ENCODE data around the gene MAD2L1BP.

The MAD2L1BP gene

GRCh38 chr6:43624786-43625288, 10.8 kb upstream of the MAD2L1BP start:
- no peak for TF ChIP-seq CTCF (IDR thresholded peaks at IDR 0.05; ENCODE audit: control insufficient read depth, extremely low read depth, insufficient read depth)
- no peak overlapping the region for H3K4me3 ChIP-seq (ENCODE audit: low read depth, low read length)
- DNase-seq (ENCODE audit: low read depth), result no peak

DNA sequence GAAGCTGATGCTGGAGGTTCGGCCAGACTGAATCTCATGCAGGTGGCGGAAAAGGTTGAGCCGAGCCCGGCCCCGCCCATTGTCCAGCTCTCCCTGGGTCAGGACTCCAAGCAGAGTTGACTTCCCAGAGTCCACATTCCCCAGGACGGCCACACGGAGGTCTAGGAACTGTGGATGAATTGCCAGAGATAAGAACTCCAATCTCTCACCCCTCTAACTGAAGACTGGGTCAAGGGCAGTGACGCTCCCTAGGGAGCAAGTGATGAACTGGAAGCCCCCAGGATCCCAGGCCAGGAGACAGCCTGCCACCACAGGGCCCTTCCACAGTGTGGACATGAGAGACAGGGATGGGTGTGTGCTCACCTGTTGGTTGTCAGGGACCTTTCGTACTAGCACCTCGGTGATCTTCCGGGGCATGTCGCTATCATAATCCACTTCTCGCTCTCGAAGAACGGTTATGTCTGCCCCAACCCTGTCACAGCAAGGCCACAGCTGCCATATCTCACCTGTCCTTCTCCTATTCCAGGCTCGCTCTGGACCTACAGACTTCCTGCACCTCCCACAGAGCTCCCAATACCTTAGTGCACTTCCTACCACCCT, 10.1 kb upstream of the MAD2L1BP start:
- TF ChIP-seq CTCF (IDR thresholded peaks at IDR 0.05; ENCODE audit: control insufficient read depth, extremely low read depth, insufficient read depth), result no peak

GRCh38 chr6:43627008-43627825, 8.4 kb upstream of the MAD2L1BP start:
- peak overlapping the region; percentile 25 for H3K4me3 ChIP-seq (ENCODE audit: low read depth, low read length)
- DNase-seq (ENCODE audit: low read depth), result peak; percentile 83
- no peak for TF ChIP-seq CTCF (IDR thresholded peaks at IDR 0.05; ENCODE audit: control insufficient read depth, extremely low read depth, insufficient read depth)

More for the DNA sequence above, 10.1 kb upstream of the MAD2L1BP start:
- no peak for DNase-seq (ENCODE audit: low read depth)
- no peak overlapping the region for H3K4me3 ChIP-seq (ENCODE audit: low read depth, low read length)

DNA sequence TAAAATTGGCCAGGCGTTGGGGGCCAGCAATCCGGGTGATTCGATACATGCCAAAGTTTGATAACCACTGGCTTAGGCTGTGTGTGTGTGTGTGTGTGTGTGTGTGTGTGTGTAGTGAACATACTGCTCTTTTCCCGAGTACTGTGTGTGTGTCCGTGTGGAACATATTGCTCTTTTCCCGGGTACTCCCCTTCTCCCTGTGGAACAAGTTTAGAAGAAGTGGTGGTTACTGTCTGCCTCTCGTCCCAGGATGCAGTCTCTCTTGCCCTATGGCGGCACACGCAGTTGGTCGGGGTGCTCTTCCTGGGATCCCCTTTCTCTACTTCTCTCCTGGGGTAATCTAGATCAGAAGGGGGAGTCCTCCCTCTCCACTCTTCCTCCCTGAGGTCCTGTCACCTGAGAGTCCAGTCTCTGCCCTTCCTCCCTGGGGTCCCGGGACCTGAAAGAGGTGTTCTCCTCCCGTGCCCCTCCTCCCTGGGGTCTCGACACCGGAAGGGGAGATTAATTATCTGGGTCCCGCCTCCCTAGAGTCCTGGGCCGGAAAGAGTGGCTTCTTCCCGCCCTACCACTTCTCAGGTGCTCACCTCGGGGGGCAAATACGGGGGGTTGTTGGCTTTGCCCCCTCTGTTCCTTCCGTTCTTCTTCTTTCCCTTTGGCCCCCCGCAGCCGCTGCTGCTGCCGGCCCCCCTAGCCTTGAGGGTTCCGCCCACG, 7.1 kb upstream of the MAD2L1BP start:
- H3K4me3 ChIP-seq (ENCODE audit: low read depth, low read length), result peak overlapping the region; percentile 94
- no peak for DNase-seq (ENCODE audit: low read depth)
- no peak for TF ChIP-seq CTCF (IDR thresholded peaks at IDR 0.05; ENCODE audit: control insufficient read depth, extremely low read depth, insufficient read depth)

- DNase-seq (ENCODE audit: low read depth), result peak; percentile 95
- no peak for TF ChIP-seq CTCF (IDR thresholded peaks at IDR 0.05; ENCODE audit: control insufficient read depth, extremely low read depth, insufficient read depth)
- peak within 1 kb of the TSS; percentile 94 for H3K4me3 ChIP-seq (ENCODE audit: low read depth, low read length)
Measured at GRCh38 chr6:43629104-43629504, 6.5 kb upstream of the MAD2L1BP start, which contains the start of gene GTPBP2. Gene GTPBP2 (minus strand): TSS chr6:43629264. CDS start chr6:43629162, 102 bp downstream.

DNA sequence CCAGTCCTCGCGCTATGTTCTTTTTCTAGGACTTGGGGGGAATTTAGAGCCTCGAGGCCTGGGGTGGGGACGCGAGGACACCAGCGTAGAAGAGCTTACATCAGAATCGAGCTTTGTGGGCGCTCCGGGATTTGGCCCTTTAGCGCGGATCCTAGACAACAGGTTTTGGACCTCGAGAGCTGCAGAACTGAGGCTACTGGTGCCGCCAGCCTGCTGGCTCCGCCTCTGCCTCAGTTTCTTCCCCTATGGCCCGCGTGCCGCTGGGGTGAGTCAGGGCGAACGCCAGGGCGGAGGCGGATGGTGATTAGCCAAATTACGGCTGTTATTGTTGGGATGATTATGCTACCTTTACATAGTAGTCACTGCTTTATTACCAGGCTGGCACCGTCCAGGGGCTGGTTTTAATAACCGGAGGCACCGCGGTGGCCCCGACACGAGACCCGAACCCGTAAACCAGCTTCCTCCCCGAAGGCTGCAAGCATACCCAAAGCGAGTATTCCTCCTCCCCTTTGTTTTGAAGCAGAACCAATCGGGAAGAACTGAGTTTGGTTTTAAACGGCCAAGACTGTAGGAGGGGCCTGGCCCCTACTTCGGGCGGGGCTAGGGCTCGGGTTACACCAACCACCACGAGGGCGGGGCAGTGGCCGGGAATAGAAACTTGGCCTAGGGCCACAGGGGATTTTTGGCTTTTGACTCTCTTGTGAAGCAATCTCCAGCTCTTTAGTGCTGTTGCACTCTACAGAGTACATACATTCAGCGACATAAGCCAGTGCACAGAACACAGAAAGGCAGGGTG, 5.9 kb upstream of the MAD2L1BP start:
- peak overlapping the region; percentile 94 for H3K4me3 ChIP-seq (ENCODE audit: low read depth, low read length)
- TF ChIP-seq CTCF (IDR thresholded peaks at IDR 0.05; ENCODE audit: control insufficient read depth, extremely low read depth, insufficient read depth), result no peak

More for the DNA sequence above, 5.9 kb upstream of the MAD2L1BP start:
- peak; percentile 96 for DNase-seq (ENCODE audit: low read depth)
